ENCODE data around the gene PTDSS2. TPM values are rescaled to one million over a fixed set of nuclear protein-coding genes. Genes with fewer than 3 reads are reported as not detected.
A peak's percentile ranks its signal among the peaks of the same experiment; 100 is the strongest.

The PTDSS2 gene
- total RNA-seq, 4 donors from 2014 or later: 22.3 to 31.0 (median 25.3) TPM

GRCh38 chr11:405323-405953 is 44.6 kb upstream of the PTDSS2 start:
- H3K4me1 ChIP-seq: peaks cover 37% of the 10 kb centered on the region
- no peak for TF ChIP-seq POLR2AphosphoS5 (IDR thresholded peaks at IDR 0.05)
- TF ChIP-seq EP300 (IDR thresholded peaks at IDR 0.05): no peak
- TF ChIP-seq CTCF (IDR thresholded peaks at IDR 0.05): no peak
- TF ChIP-seq POLR2A (IDR thresholded peaks at IDR 0.05): no peak
- peaks cover under 1% of the 10 kb centered on the region for H3K27me3 ChIP-seq
- no peak for DNase-seq (ENCODE audit: low spot score in 2 of 2)
- H3K9me3 ChIP-seq: no peaks in the 10 kb centered on the region
- 43% methylated on average over 13 of the region's 17 CpGs for WGBS
- peaks cover 20% of the 10 kb centered on the region for H3K36me3 ChIP-seq
- peak overlapping the region; percentile 67 for H3K4me3 ChIP-seq
- no peak overlapping the region for H3K27ac ChIP-seq

GRCh38 chr11:405954-406795 is 43.9 kb upstream of the PTDSS2 start:
- peak in 1 of 2 donors; percentile 73 for DNase-seq (ENCODE audit: low spot score in 2 of 2)
- H3K27ac ChIP-seq: peak overlapping the region; percentile 70
- no peak for TF ChIP-seq EP300 (IDR thresholded peaks at IDR 0.05)
- TF ChIP-seq CTCF (IDR thresholded peaks at IDR 0.05): no peak
- TF ChIP-seq POLR2AphosphoS5 (IDR thresholded peaks at IDR 0.05): no peak
- TF ChIP-seq POLR2A (IDR thresholded peaks at IDR 0.05): no peak
- peaks cover 37% of the 10 kb centered on the region for H3K4me1 ChIP-seq
- WGBS: 45% methylated on average over 8 of the region's 47 CpGs
- peaks cover 19% of the 10 kb centered on the region for H3K36me3 ChIP-seq
- H3K27me3 ChIP-seq: no peaks in the 10 kb centered on the region
- no peaks in the 10 kb centered on the region for H3K9me3 ChIP-seq
- H3K4me3 ChIP-seq: peak overlapping the region; percentile 67

GRCh38 chr11:406796-407650 is 43.1 kb upstream of the PTDSS2 start:
- Histone ChIP-seq H3K36me3 (peaks cover 19% of the 10 kb centered on the region), H3K27ac (peak overlapping the region; percentile 70), H3K4me3 (peak overlapping the region; percentile 67), H3K4me1 (peaks cover 37% of the 10 kb centered on the region), H3K9me3 (no peaks in the 10 kb centered on the region), H3K27me3 (no peaks in the 10 kb centered on the region)
- DNase-seq (ENCODE audit: low spot score in 2 of 2): peak in 1 of 2 donors; percentile 91
- no peak for TF ChIP-seq EP300 (IDR thresholded peaks at IDR 0.05)
- peak in 1 of 3 donors; percentile 26 for TF ChIP-seq POLR2AphosphoS5 (IDR thresholded peaks at IDR 0.05)
- 0% methylated on average over 8 of the region's 91 CpGs for WGBS

GRCh38 chr11:407651-408123 is 42.4 kb upstream of the PTDSS2 start:
- WGBS: 0% methylated on average over 1 of the region's 28 CpGs
- H3K4me1 ChIP-seq: peaks cover 37% of the 10 kb centered on the region
- H3K4me3 ChIP-seq: peak overlapping the region; percentile 3
- no peak overlapping the region for H3K27ac ChIP-seq
- peaks cover 19% of the 10 kb centered on the region for H3K36me3 ChIP-seq
- no peaks in the 10 kb centered on the region for H3K27me3 ChIP-seq
- no peak for DNase-seq (ENCODE audit: low spot score in 2 of 2)
- no peaks in the 10 kb centered on the region for H3K9me3 ChIP-seq
- TF ChIP-seq EP300 (IDR thresholded peaks at IDR 0.05) (no peak), POLR2AphosphoS5 (IDR thresholded peaks at IDR 0.05) (no peak), POLR2A (IDR thresholded peaks at IDR 0.05) (no peak), CTCF (IDR thresholded peaks at IDR 0.05) (no peak)

- TF ChIP-seq POLR2AphosphoS5 (IDR thresholded peaks at IDR 0.05): no peak
- TF ChIP-seq CTCF (IDR thresholded peaks at IDR 0.05): no peak
- peaks cover 39% of the 10 kb centered on the region for H3K4me1 ChIP-seq
- H3K4me3 ChIP-seq: no peak overlapping the region
- no peak for DNase-seq (ENCODE audit: low spot score in 2 of 2)
- peaks cover 14% of the 10 kb centered on the region for H3K36me3 ChIP-seq
- no peaks in the 10 kb centered on the region for H3K27me3 ChIP-seq
- WGBS: 84% methylated on average over 11 of the region's 15 CpGs
- no peaks in the 10 kb centered on the region for H3K9me3 ChIP-seq
- H3K27ac ChIP-seq: no peak overlapping the region
Measured at GRCh38 chr11:408154-409007, 41.7 kb upstream of the PTDSS2 start.

Data from suprapubic skin (tissue), 4 donors.